ENCODE results near the gene HOXA9. TPM values are rescaled to one million over a fixed set of nuclear protein-coding genes. Genes with fewer than 3 reads are reported as not detected.
A peak's percentile ranks its signal among the peaks of the same experiment; 100 is the strongest.

Gene HOXA9
- total RNA-seq, 1 donor from 2014 or later, result not detected

- no peak for DNase-seq
Measured at GRCh38 chr7:27153526-27153925, 11.8 kb downstream of the HOXA9 start.

DNA sequence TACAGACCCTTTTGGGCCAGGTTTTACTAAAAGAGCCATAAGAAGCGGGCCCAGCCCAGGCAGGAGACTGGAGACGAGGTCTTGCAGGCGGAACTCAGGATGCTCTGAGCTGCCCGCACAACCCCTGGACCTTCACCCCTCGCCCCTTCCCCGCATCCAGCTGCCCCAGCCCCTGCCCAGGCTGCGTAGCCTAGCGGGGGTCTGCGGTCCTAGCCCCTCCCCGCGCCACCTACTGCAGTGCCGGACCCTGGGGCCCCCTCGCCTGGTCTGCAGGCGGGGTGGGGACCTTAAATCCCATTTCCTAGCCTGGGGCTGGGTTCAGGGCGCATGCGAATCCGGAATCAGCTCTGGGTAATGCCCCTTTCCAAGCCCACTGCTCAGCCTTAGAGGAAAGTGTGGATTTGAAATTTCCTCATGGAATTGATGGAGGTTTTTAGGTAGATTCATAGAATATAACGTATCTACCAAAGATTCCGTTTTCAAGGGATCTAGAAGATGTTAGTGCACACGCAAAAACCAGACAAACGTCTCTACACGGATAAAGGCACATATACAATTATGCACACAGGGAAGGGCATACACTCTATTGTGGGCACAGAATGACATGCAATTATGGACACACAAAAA lies 12.4 kb downstream of the HOXA9 start:
- DNase-seq, result no peak

DNA sequence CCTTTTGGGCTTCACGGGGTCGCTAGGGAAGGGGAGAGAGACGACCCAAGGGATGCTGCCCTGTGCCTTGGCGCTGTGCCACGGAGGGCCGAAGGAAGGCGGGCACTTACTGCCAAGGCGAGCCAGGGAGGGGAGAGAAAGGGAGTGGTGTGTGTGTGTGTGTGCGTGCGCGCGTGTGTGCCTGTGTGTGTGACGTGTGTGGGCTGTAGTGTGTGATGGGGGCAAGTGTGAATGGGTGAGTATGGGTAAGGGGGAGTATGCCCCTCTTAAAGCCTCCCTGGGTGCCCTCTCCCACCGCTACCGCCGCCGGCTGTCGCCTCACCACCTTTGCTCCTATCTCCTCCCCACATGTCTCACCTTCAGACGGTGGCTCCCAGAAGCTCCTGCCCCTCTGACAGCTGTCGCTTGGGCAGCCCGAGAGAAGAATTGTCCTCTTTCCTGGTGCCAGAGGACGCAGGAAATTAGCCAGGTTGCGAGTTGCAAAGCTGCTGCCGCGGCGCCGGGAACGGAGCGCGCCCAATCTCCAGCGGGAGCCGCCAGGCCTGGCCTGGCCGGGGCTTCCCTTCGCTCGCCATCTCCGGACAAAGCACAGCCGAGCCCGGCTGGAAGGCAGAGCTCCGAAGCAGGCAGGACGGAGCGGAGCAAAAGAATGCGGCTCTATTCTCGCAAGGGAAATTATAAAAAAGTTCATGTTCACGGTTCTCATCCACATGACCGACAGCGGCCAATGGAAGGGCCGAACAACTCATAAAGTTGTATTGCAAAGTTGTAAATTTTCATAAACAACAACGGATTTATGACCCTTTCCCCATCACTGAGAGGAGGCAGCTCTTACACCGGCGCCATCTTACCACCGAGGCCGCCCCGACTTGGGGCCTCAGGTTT lies 13.2 kb downstream of the HOXA9 start, which contains the start of gene HOXA3:
Gene HOXA3 (minus strand): TSS at position 653 of the 885 bp plus-strand sequence. CDS start 41,943 bp downstream, outside the sequence.
- no peak for DNase-seq

GRCh38 chr7:27151341-27151930 lies 13.9 kb downstream of the HOXA9 start:
- no peak for DNase-seq

GRCh38 chr7:27150568-27151340 lies 14.6 kb downstream of the HOXA9 start:
- peak; percentile 85 for DNase-seq

- DNase-seq, result no peak
Measured at GRCh38 chr7:27149842-27150567, 15.3 kb downstream of the HOXA9 start.

DNA sequence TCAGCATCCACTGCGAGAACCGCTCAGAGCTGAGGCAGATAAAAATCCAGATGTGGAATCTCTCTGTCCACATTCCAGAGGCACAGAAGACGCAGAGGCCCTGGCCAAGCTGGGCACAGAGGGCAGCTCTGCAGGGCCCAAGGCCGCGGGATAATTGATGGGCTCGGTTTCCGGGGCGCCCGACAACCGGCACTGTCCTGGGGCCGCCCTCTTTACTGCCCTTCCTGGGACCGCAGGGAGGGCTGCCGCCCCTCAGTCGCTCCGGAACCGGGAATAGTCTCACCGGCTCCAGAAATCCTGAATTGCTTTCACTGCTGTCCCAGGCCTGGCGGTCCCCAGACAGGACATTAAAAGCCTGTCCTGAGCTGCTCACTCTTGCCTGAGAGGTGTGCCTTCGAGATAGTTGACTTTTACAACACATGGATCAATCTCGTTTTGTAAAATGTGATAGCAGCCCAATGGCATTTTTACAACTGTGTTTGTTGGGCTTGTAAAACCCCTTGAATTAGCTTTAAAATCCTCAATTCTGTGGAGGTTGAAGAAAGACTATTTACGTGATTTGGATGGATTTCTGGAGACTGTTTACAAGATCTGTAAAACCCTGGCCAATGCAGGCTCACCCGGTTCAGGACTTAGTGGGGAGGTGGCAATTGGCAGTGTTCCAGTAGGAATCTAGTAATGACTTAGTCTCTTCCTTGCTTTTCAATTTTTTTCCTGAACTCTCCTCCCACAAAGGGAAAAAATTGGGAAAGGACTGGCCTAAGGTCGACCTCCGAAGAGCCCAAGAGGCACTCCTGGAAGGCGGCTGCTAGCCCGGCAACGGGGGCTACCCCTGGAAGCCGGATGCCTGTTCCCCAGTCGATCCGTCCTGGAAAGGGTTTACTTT lies 16.3 kb downstream of the HOXA9 start:
- DNase-seq, result no peak

DNA sequence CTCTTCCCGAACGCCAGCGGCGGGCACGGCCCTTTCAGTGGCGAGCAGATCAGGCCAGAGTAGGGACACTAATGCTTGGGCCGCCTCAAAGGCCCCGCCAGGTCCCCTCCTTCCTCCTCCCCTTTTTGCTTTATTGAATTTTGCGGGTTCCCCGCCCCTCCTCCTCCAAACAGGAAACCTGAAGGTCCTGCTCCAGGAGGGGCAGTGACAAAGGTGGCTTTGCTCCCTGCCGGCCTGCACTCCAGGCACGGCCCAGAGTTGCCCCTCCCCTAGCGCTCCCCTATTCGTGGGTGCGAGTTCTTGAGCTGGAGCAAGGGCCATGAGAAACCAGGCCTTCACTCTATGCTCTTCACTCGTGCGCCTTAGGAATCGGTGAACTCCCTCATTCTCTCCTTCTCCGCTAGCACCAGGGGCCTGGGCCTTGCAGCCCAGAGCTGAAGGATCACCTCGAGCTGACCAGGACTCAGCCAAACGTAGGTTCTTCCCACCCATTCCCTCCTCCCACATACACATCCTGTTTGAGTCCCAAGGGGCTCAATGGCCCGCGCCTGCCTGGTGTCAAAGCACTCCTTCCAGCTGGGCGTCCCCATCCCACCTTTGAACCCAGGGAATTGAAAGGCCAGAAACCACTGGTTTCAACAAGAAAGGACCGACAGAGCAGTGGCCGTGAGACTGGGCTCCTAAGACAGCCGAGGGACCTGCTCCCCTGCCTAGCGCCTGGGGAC lies 17.1 kb downstream of the HOXA9 start:
- no peak for DNase-seq

DNA sequence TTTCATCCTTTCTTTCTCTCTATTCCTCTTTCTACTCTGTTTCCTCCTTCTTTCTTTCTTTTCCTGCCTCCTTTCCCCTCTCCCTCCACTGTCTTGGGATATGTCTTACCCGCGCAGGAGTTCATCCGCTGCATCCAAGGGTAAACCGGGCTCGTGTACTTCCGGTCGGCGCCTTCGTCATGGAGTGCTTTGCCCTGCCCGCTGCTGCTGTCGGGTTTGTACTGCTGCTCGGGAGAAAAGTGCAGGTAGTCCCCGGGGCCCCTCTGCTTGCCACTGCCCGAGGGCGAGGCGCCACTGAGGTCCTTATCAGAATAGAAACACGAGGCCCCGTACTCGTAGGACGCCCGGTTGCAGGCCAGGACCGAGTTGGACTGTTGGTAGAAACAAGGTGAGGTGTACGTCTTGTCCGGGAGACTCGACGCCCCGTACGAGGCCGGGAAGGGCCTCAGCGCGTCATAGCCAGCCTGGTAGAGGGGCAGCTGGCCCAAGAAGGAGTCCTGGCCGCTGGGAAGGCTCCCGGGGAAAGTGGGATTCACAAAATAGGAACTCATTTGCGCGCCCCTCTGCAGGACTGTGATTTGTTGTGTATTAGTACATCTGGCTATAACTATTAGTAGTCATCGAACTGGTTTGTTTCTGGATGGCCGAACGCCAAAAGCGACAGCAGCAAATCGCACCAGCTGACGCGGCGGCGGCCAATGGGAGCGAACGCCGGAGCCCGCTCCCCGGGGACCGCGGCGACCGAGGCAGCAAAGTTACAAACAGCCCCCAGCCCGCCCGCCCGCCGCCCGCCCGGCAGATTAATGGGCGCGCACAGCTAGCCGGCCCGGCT lies 17.9 kb downstream of the HOXA9 start, which contains the start of gene HOXA6:
Gene HOXA6 (minus strand): TSS at position 576 of the 832 bp plus-strand sequence. CDS start 25 bp downstream, at position 551.
- DNase-seq, result no peak

GRCh38 chr7:27146491-27147198 lies 18.7 kb downstream of the HOXA9 start:
- DNase-seq, result no peak

DNA sequence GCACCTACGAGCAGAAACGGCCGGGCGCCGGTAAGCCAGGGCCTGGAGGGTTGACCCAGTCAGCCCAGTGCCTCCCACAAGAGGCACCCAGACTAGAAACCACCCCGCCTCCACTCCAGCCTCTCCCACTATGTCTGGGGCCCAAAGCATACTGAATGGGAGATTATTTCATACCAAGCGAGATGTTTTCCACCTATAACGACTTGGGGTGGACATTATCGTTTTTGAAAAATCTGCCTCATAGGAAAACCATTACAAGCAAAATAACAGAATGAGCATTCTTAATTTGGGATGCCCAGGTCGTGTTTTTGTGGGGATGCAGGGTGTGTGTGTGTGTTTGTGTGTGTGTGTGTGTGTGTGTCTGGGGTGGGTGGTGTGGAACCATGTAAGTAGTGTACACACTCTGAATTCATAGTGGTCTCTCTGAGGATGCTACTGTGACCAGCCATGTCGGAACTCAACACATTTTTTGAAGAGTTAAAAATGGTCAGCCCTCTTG lies 19.4 kb downstream of the HOXA9 start:
- DNase-seq, result no peak

GRCh38 chr7:27145165-27145913 lies 20.0 kb downstream of the HOXA9 start:
- no peak for DNase-seq

DNA sequence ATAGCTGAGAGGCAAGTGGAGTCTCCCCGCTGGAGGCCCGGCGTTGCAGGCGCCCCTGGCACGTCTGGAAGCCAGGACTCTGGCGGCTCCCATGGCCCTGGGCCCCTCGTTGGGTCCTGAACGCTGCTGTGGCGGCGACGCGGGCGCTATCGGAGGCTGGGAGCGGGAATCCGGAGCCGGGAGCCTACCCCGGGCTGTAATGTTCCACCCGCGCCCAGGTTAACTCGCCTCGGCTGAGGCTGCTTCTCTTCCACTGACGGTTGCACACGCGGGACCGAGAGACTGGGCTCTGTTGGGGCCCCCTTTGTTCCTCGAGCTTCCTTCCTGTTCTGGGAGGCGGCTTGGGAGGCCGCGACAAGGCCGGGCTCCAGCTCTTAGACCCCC lies 20.6 kb downstream of the HOXA9 start:
- DNase-seq, result no peak

DNA sequence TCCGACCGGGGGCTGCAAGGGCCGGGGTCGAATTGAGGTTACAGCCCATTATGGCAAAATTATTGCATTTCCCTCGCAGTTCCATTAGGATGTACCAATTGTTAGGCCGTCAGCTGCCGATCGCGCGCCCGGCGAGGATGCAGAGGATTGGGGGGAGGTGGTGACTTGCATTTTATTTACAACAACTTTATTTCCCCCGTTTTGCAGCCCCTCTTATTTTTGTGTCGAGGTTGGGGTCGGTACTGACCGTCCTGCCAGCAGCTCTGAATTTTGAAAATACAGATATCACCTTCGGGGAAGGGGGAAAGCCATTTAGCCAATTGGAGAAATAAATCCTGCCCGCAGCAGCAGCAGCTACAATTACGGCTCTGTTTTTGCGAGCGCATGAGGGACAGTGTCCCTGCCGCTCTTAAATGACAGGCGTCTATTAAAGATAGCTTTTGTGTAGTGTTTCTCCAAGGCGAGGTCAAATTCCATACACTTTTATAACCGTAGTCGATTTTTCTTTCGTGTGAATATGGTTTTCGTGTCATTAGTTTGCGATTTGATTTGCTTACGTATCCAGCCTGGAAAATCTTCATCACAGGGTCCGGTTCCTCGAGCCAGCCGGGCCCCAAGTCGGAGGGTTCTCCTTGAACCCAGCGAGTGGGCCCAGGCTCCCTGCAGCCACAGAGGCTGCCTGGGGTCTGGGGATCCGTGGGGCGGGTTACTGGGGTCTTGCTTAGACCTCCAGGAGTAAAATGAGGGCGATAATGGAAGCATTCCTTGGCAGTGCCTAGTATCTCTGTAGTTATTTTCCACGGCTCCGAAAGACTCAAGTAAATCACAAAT lies 21.2 kb downstream of the HOXA9 start:
- DNase-seq, result no peak

DNA sequence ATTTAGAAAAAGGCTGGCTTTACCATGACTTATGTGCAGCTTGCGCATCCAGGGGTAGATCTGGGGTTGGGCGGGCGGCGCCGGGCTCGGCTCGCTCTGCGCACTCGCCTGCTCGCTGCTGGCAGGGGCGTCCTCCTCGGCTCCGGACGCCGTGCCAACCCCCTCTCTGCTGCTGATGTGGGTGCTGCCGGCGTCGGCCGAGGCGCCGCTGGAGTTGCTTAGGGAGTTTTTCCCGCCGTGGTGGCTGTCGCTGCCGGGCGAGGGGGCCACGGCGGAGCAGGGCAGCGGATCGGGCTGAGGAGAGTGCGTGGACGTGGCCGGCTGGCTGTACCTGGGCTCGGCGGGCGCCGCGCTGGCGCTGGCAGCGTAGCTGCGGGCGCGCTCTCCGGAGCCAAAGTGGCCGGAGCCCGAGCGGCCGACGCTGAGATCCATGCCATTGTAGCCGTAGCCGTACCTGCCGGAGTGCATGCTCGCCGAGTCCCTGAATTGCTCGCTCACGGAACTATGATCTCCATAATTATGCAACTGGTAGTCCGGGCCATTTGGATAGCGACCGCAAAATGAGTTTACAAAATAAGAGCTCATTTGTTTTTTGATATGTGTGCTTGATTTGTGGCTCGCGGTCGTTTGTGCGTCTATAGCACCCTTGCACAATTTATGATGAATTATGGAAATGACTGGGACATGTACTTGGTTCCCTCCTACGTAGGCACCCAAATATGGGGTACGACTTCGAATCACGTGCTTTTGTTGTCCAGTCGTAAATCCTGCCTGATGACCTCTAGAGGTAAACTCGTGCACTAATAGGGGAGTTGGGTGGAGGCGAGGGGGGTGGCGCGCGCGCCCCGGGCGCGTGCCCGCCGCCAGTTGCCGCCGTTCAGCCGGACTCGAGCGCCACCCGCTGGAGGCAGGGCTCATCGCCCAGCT lies 22.1 kb downstream of the HOXA9 start, which contains the start of gene HOXA5:
Gene HOXA5 (minus strand): TSS at position 659 of the 927 bp plus-strand sequence. CDS start 74 bp downstream, at position 585.
- DNase-seq, result peak; percentile 56

All from tongue (tissue), 2 donors.